Stimulated activated naive CD8-positive, alpha-beta T cell treated with anti-CD3 and anti-CD28 coated beads, Interleukin-15, Interleukin-2, amounts not matched to agents 100 U/mL and 50 U/mL, for 24 hours (primary cell): ENCODE data around the gene SLCO4A1.

Experiments used
- ATAC-seq: fragments of 150-1000 bp; cut with Tn5 transposase; one replicate; pipeline ENCODE4 v1.10.0; 2021
- DNase-seq: peaks from one replicate; pipeline ENCODE4 v3.0.0; 2021

The SLCO4A1 gene

GRCh38 chr20:62686869-62687830 lies 44.8 kb downstream of the SLCO4A1 start:
- DNase-seq (no peak), ATAC-seq (no peak)

GRCh38 chr20:62688083-62688482 lies 45.8 kb downstream of the SLCO4A1 start:
- ATAC-seq (no peak), DNase-seq (no peak)

- ATAC-seq (no peak), DNase-seq (no peak)
Measured at GRCh38 chr20:62688855-62689460, 46.7 kb downstream of the SLCO4A1 start.

DNA sequence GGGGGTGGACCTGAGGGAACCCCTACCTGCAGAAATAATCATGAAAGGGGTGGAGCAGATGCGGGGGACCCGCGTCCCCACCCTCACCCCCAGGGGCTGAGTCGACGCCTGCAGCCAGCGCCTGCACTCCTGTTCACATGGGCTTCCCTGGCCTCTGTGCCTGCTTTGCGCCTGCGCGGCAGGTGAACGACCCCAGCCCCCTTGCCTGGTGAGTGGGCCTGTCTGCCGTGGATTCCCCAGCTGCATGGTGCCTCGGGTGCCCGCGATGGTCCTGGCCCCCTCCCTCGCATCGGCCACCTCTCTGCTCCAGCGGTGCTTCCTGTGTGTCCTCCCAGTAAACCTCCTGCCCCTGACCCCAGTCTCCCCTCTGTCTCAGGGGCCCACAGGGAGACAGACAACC lies 47.6 kb downstream of the SLCO4A1 start:
- no peak for ATAC-seq
- DNase-seq, result no peak

DNA sequence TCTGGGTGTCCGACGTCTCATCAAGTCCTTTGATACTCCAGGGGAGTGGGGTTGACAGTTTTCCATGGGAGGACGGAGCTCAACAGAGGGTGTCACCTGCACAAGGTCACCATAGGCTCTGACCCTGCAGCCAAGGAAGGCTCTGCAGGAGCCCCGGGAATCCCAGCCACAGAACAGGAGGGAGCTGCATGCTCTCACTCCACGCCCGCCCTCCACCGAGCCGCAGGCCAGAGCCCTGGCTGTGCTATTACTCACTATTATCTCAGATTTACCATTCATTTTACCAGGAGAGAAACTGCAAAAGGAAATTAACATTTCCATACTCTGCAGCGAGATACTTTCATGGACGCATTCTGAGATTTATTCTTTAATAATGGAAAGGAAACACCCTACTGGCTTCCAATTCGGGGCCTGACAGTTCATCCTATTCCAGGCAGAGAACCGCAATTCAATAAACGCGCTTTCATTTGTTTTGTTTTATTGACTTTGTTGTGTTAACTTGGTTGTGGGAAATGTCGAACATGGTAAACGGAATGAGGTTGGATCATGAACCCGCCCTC lies 48.0 kb downstream of the SLCO4A1 start:
- DNase-seq, result no peak
- no peak for ATAC-seq

DNA sequence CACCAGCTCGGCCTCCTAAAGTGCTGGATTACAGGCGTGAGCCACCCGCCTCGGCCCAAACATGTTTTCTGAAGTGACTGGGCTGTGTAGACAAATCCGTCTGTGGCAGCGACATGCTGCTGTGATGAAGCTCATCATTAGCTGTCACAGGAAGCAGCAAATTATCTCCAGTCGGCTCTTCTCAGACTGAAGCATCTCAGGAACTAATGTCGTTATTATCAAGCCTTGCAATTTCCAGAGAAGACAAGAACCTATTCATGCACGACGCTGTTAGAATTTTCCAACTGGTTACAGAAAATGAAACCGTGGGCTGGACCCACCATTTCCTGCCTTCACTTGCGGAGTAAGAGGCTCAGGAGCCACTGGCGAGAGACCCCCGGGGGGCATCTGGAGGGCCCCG lies 49.2 kb downstream of the SLCO4A1 start:
- no peak for DNase-seq
- no peak for ATAC-seq

GRCh38 chr20:62692176-62692575 lies 49.9 kb downstream of the SLCO4A1 start:
- no peak for ATAC-seq

GRCh38 chr20:62692801-62693523 lies 50.7 kb downstream of the SLCO4A1 start:
- DNase-seq (no peak), ATAC-seq (no peak)

More at GRCh38 chr20:62692176-62692575, 49.9 kb downstream of the SLCO4A1 start:
- no peak for DNase-seq

DNA sequence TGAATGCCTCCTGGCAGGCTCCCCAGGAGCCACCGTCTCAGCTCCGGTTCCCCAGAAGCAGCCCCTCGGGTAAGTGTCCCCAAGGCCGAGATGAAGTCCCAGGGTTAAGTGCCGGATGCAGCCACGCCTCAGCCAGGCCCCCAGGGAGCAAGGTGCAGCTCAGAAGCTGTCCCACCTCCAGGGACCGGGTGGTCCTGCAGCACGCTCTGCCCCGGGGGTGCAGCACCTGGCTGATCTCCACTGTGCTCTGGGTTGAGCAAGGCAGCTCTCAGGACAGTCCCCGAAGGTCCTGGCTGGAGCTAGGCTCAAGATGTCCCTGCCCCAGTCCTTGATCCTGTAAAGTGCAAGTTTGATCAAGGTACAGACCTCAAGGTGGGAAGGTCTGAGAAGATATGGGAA lies 51.2 kb downstream of the SLCO4A1 start:
- ATAC-seq (no peak), DNase-seq (no peak)

DNA sequence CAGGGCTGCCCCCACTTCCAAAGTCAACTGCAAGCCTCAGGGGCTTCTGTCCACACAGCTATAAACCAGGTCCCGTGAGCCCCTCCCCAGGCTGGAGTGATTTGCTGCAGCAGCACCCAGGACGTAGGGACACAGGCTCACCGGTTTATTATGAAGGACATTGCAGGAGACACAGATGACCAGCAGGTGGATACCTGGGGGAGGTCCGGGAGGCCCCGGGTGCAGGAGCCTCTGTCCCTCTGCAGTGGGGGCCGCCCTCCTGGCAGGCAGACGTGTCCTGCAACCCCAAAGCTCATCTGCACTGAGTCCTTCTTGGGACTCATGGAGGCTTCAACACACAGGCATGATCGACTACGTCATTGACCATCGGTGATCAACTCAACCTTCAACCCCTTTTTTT lies 51.8 kb downstream of the SLCO4A1 start:
- ATAC-seq (no peak), DNase-seq (no peak)

GRCh38 chr20:62694868-62695267 lies 52.6 kb downstream of the SLCO4A1 start:
- no peak for DNase-seq
- ATAC-seq, result no peak

DNA sequence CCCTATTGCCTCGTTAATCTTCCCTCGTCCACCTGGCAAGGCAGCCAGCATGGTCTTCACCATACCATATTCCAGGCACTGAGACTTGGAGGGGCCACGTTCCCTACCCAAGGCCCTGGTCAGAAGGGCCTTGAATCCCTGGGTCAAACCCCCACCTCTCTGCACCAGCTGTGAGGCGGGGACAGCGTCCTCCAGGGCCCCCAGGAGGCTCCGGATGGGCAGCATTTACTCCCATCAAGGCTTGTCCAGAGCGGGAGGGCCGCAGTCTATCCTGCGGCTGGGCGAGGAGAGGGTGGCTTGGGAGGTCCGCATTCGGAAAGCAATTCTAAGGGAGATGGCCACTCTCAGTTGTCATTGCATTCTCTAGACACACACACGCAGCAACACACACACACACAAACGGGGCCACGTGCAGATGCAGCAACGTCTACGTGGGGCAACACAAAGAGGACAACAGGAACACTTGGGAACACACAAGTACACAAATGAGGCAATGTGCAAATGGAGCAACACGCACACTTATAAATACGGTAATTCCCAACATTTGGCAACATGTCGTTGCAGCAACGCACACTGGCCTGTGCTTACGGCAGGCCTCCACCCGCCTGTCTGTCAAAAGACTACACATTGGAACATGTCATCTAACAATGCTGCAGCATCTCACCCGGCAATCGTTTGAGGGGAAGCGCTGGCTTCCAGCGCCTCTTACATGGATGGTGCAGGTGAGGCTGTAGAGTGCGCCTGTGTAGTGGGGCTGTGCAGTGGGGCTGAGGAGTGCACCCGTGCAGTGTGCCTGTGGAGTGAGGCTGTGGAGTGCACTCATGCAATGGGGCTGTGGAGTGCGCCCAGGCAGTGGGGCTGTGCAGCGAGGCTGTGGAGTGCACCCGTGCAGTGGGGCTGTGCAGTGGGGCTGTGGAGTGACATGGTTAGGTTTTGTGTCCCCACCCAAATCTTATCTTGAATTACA lies 53.4 kb downstream of the SLCO4A1 start:
- ATAC-seq (no peak), DNase-seq (no peak)

DNA sequence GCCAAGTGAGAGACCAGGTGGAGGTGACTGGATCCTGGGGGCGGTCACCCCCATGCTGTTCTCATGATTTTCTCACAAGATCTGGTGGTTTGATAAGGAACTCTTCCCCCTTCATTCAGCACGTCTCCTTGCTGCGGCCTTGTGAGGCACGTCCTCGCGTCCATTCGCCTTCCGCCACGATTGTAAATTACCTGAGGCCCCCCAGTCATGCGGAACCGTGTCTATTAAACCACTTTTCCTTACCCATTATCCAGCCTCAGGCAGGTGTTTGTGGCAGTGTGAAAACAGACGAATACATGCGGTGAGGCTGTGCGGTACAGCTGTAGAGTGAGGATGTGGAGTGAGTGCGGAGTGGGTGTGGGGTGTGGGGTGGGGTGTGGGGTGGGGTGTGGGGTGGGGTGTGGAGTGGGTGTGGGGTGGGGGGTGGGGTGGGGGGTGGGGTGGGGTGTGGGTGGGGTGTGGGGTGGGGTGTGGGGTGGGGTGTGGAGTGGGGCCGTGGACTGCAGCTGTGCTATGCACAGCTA lies 54.2 kb downstream of the SLCO4A1 start:
- ATAC-seq (no peak), DNase-seq (no peak)

- ATAC-seq (no peak), DNase-seq (no peak)
Measured at GRCh38 chr20:62696989-62697388, 54.7 kb downstream of the SLCO4A1 start.

DNA sequence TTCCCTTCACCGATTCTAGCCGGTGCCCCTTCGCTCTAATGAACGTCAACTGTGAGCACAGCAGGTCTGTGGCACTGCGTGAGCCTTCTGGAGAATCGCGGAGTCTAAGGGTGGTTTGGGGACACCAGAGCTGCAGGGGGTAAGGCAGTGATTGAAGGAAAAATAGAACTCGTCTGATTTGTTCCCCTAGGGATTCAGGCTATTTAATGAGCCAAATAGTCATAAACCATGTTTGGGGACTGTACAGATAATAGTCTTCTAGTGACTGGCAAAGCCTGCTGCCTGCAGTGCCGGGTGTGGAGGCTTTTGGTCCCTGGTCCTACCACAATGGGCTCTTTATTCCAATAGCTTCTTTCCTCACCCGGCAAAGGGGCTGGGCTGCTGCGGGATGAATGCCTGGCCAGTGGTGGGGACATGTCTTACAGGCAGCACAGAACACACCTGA lies 55.2 kb downstream of the SLCO4A1 start:
- no peak for ATAC-seq
- no peak for DNase-seq

DNA sequence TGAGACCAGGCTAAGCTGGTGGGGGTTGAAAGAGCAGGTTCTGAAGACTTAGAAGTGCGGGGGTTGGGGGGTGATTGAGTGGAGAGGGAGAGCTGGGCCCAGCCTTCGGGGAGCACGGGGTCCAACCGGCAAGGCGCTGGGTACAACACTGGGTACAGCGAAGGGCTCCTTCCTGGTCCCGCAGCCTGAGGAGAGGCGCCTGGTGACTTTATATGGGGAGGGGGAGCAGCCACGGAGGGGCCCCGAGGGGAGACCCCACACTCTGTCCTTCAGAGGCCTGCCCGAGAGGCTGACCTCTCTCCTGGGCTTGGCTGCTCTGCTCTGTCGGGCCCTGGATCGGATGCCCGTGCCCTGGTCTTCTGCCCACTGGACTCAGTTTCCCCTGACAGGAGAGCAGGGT lies 55.9 kb downstream of the SLCO4A1 start:
- ATAC-seq, result no peak
- no peak for DNase-seq

DNA sequence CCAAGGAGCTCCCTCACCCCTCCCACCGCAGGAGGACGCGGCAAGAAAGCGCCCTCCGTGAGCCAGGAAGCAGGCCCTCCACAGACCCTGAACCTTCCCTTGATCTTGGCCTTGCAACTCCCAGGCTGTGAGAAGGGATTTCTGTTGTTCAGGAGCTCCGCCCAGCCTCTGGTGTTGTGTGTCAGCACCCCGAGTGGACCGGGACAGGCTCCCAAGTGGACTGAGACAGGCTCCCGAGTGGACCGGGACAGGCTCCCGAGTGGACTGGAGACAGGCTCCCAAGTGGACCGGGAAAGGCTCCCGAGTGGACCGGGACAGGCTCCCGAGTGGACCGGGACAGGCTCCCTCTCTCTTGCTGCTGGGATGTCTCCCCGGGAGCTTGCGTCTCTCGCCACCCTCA lies 57.0 kb downstream of the SLCO4A1 start:
- ATAC-seq (no peak), DNase-seq (no peak)

- ATAC-seq, result no peak
- DNase-seq, result no peak
Measured at GRCh38 chr20:62699741-62700140, 57.4 kb downstream of the SLCO4A1 start.

GRCh38 chr20:62700261-62700930 lies 58.1 kb downstream of the SLCO4A1 start:
- no peak for ATAC-seq
- DNase-seq, result no peak
